Thyroid gland (tissue), 4 donors: ENCODE results near the gene SKIDA1.
A peak's percentile ranks its signal among the peaks of the same experiment; 100 is the strongest.

ENCODE experiments used
- POLR2A ChIP-seq, 2 donors: fragments of 450-650 bp; IDR thresholded peaks; one replicate each; pipeline ENCODE4 v1.6.1; 2017; ENCODE audit warnings: antibody characterized with exemption in 2 of 2, mild to moderate bottlenecking in 2 of 2, moderate library complexity in 1 of 2
- TF ChIP-seq, protein P1 (sequence below), 6 experiments: fragments of 200-600 bp in 3 of 6; fragments of 450-650 bp in 3 of 6; sonication (generic) in 3 of 6; IDR thresholded peaks; one replicate each; pipeline ENCODE4 v1.5.1; 2016 to 2019; ENCODE audit warnings: antibody characterized with exemption in 6 of 6, mild to moderate bottlenecking in 2 of 6, inconsistent platforms in 1 of 6, moderate library complexity in 1 of 6

DNA sequence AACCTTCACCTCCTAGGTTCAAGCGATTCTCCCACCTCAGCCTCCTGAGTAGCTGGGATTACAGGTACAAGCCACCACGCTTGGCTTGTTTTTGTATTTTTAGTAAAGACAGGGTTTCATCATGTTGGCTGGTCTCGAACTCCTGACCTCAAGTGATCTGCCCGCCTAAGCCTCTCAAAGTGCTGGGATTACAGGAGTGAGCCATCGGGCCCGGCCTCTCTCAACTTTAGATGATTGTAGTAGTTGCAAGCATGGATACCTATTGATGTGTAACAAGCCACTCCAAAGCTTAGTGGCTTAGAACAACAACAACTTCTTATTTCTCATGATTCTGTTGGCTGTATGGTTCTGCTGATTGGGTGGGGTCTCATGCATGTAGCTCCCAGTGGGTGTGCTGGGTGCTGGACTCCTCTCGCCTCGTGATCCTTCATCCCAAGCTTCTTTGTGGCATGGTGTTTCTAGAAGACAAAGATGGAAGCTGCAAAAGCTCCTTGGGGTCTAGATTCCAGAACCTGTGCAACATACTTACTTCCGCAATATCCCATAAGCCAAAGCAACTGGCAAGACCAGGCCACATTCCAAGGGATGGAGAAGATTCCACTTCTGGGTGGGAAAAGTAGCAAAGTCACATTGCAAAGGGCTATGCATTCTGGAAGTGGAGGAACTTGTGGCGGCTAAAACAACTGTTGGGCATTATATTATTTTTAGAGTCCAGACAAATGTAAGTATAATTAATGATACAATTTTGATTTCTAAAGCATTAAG is 37.9 kb downstream of the SKIDA1 start:
- TF ChIP-seq, protein P1, sequence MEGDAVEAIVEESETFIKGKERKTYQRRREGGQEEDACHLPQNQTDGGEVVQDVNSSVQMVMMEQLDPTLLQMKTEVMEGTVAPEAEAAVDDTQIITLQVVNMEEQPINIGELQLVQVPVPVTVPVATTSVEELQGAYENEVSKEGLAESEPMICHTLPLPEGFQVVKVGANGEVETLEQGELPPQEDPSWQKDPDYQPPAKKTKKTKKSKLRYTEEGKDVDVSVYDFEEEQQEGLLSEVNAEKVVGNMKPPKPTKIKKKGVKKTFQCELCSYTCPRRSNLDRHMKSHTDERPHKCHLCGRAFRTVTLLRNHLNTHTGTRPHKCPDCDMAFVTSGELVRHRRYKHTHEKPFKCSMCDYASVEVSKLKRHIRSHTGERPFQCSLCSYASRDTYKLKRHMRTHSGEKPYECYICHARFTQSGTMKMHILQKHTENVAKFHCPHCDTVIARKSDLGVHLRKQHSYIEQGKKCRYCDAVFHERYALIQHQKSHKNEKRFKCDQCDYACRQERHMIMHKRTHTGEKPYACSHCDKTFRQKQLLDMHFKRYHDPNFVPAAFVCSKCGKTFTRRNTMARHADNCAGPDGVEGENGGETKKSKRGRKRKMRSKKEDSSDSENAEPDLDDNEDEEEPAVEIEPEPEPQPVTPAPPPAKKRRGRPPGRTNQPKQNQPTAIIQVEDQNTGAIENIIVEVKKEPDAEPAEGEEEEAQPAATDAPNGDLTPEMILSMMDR (IDR thresholded peaks at IDR 0.05) = no peak
- peak in 1 of 2 donors; percentile 7 for TF ChIP-seq POLR2A (IDR thresholded peaks at IDR 0.05)
